ENCODE results near the gene KCTD12. TPM values are rescaled to one million over a fixed set of nuclear protein-coding genes. Genes with fewer than 3 reads are reported as not detected.

KCTD12 gene
- total RNA-seq, 1 experiment from 2014 or later: 6.7 TPM

DNA sequence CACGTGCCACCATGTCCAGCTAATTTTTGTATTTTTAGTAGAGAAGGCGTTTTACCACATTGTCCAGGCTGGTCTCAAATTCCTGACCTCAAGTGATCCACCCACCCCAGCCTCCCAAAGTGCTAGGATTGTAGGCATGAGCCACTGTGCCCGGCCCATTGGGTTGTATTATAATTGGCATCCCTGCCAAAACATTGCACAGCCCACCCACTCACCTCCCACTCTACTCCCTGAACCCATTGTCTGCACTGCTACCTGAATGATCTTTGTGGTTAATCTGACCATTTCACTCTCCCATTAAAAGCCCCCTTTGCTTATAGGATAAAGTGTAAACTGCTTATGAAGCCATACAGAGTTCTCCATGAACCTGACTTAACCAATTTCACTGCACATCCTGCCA, 26.3 kb upstream of the KCTD12 start (continued):
- TF ChIP-seq SP1 (CRISPR knock-in tag; conservative IDR thresholded peaks at IDR 0.05): no peak
- TF ChIP-seq USF1 (CRISPR knock-in tag; IDR thresholded peaks at IDR 0.05): no peak
- no peak for TF ChIP-seq ATF6 (CRISPR knock-in tag; IDR thresholded peaks at IDR 0.05)
- TF ChIP-seq ARID4B (CRISPR knock-in tag; IDR thresholded peaks at IDR 0.05; ENCODE audit: borderline replicate concordance): no peak
- no peak for TF ChIP-seq KAT7 (CRISPR knock-in tag; IDR thresholded peaks at IDR 0.05; ENCODE audit: borderline replicate concordance)
- no peak for TF ChIP-seq CREB1 (CRISPR knock-in tag; IDR thresholded peaks at IDR 0.05)
- TF ChIP-seq SOX15 (CRISPR knock-in tag; IDR thresholded peaks at IDR 0.05): no peak

DNA sequence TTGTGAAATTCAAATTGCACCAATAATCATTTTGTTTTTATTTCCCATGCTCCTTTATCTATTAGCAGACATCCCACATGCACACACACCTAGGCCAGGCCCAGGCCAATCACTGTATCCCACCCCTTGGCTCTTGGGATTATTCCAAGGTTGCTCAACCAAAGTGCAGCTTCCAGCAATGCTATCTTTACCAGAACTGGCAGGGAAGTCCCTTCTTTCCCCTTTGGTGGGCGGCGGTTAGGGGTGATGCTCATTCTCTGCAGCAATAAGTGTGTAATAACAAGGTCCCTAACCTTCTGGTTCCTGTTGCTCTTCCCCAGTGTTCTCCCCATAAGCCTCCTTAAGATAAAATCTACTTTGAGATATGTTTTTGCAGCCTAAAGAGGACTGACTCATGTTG, 18.3 kb upstream of the KCTD12 start:
- no peak for ATAC-seq
- CTCF ChIA-PET: interaction anchor here (1.2 to 1.5 kb wide), 4 partner anchors 12 to 76 kb away, joined by 3 to 10 read pairs (median 4); no protein-coding TSS in a partner anchor

More for the DNA sequence above, 18.3 kb upstream of the KCTD12 start:
- TF ChIP-seq NFYB (CRISPR knock-in tag; conservative IDR thresholded peaks at IDR 0.05; ENCODE audit: low read depth) (no peak), ZNF138 (CRISPR knock-in tag; conservative IDR thresholded peaks at IDR 0.05) (no peak), IRF2 (CRISPR knock-in tag; IDR thresholded peaks at IDR 0.05; ENCODE audit: borderline replicate concordance, low read depth) (no peak), ARID4B (CRISPR knock-in tag; IDR thresholded peaks at IDR 0.05; ENCODE audit: borderline replicate concordance) (no peak), ZNF232 (CRISPR knock-in tag; IDR thresholded peaks at IDR 0.05) (no peak), JAZF1 (CRISPR knock-in tag; IDR thresholded peaks at IDR 0.05) (no peak), MAX (CRISPR knock-in tag; IDR thresholded peaks at IDR 0.05) (no peak), ETV6 (CRISPR knock-in tag; IDR thresholded peaks at IDR 0.05) (no peak), ZNF219 (CRISPR knock-in tag; IDR thresholded peaks at IDR 0.05; ENCODE audit: borderline replicate concordance) (no peak)
- Mint-ChIP-seq H3K27ac (no peak overlapping the region), H3K4me3 (no peak overlapping the region), H3K27me3 (ENCODE audit: low read depth) (no peaks in the 10 kb centered on the region; the same call in 1 of the 2 replicates), H3K9me3 (peaks cover 13% of the 10 kb centered on the region), H3K4me1 (no peaks in the 10 kb centered on the region), H3K36me3 (peaks cover 4% of the 10 kb centered on the region)
- POLR2A ChIA-PET: no interaction called here
- DNase-seq (ENCODE audit: low spot score): no peak

All from WTC11 (cell line).